IPS DF 6.9 (cell line): Measurements from ENCODE around the gene STT3B.

ENCODE experiments used
- DNase-seq: peaks from one replicate; pipeline ENCODE4 v3.0.0-alpha.2; 2013; ENCODE audit warnings: low read depth, low spot score
- H3K27ac ChIP-seq: one replicate; pipeline ENCODE4 v1.5.1; 2013; ENCODE audit warnings: low read length, control low read depth
- H3K27me3 ChIP-seq: 2 replicates; pipeline ENCODE4 v1.6.1; 2013; ENCODE audit warnings: mild to moderate bottlenecking, low read length; ENCODE audit not compliant: control insufficient read depth, insufficient read depth
- H3K36me3 ChIP-seq: 2 replicates; pipeline ENCODE4 v1.6.1; 2013; ENCODE audit warnings: low read length; ENCODE audit not compliant: control insufficient read depth, insufficient read depth
- H3K4me1 ChIP-seq: 2 replicates; pipeline ENCODE4 v1.6.1; 2013; ENCODE audit warnings: low read length; ENCODE audit not compliant: control insufficient read depth, insufficient read depth
- H3K4me3 ChIP-seq: 2 replicates; pipeline ENCODE4 v1.5.1; 2013; ENCODE audit warnings: mild to moderate bottlenecking, low read length
- H3K9me3 ChIP-seq: 2 replicates; pipeline ENCODE4 v1.6.1; 2013; ENCODE audit warnings: low read length, inconsistent platforms; ENCODE audit not compliant: control insufficient read depth, insufficient read depth
- WGBS: extraction: QIAGEN DNeasy Blood & Tissue Kit; methylation state at CpG from one replicate; pipeline ENCODE4 v1.1.7; 2013; ENCODE audit warnings: mixed read lengths, missing lambda C conversion rate; ENCODE audit not compliant: insufficient read length, insufficient coverage; 5-methylcytosine and 5-hydroxymethylcytosine counted together

Gene STT3B

GRCh38 chr3:31636049-31636448, 103.3 kb downstream of the STT3B start:
- H3K27me3 ChIP-seq: no peaks in the 10 kb centered on the region
- no peak overlapping the region for H3K4me3 ChIP-seq
- no CpG with 5 or more reads among the region's 4 CpGs for WGBS
- no peak overlapping the region for H3K27ac ChIP-seq
- no peaks in the 10 kb centered on the region for H3K4me1 ChIP-seq
- H3K36me3 ChIP-seq: no peaks in the 10 kb centered on the region
- no peak for DNase-seq
- H3K9me3 ChIP-seq: no peaks in the 10 kb centered on the region

GRCh38 chr3:31636694-31637442, 104.1 kb downstream of the STT3B start:
- WGBS: no CpG with 5 or more reads among the region's 2 CpGs
- Histone ChIP-seq H3K9me3 (no peaks in the 10 kb centered on the region), H3K36me3 (no peaks in the 10 kb centered on the region), H3K4me3 (no peak overlapping the region), H3K4me1 (no peaks in the 10 kb centered on the region), H3K27me3 (no peaks in the 10 kb centered on the region), H3K27ac (no peak overlapping the region)
- DNase-seq: no peak

GRCh38 chr3:31639828-31640227, 107.1 kb downstream of the STT3B start:
- Histone ChIP-seq H3K27ac (no peak overlapping the region), H3K9me3 (no peaks in the 10 kb centered on the region), H3K36me3 (no peaks in the 10 kb centered on the region), H3K4me1 (no peaks in the 10 kb centered on the region), H3K4me3 (no peak overlapping the region), H3K27me3 (no peaks in the 10 kb centered on the region)
- no peak for DNase-seq
- no CpG with 5 or more reads among the region's 1 CpG for WGBS

GRCh38 chr3:31645256-31645655, 112.5 kb downstream of the STT3B start:
- Histone ChIP-seq H3K36me3 (no peaks in the 10 kb centered on the region), H3K4me1 (no peaks in the 10 kb centered on the region), H3K9me3 (no peaks in the 10 kb centered on the region), H3K27me3 (no peaks in the 10 kb centered on the region), H3K27ac (no peak overlapping the region), H3K4me3 (no peak overlapping the region)
- WGBS: no CpG with 5 or more reads among the region's 5 CpGs
- DNase-seq: no peak

GRCh38 chr3:31648286-31648968, 115.7 kb downstream of the STT3B start:
- Histone ChIP-seq H3K27me3 (no peaks in the 10 kb centered on the region), H3K27ac (no peak overlapping the region), H3K36me3 (no peaks in the 10 kb centered on the region), H3K9me3 (no peaks in the 10 kb centered on the region), H3K4me3 (no peak overlapping the region), H3K4me1 (no peaks in the 10 kb centered on the region)
- no peak for DNase-seq
- WGBS: no CpG with 5 or more reads among the region's 4 CpGs

- H3K27ac ChIP-seq: no peak overlapping the region
- no peak overlapping the region for H3K4me3 ChIP-seq
- H3K27me3 ChIP-seq: no peaks in the 10 kb centered on the region
- H3K9me3 ChIP-seq: no peaks in the 10 kb centered on the region
- H3K4me1 ChIP-seq: no peaks in the 10 kb centered on the region
- no peak for DNase-seq
- no peaks in the 10 kb centered on the region for H3K36me3 ChIP-seq
These were observed 119.6 kb downstream of the STT3B start for GRCh38 chr3:31652296-31652695.

- no peaks in the 10 kb centered on the region for H3K4me1 ChIP-seq
- no CpG with 5 or more reads among the region's 1 CpG for WGBS
- no peaks in the 10 kb centered on the region for H3K27me3 ChIP-seq
- H3K4me3 ChIP-seq: no peak overlapping the region
- no peaks in the 10 kb centered on the region for H3K9me3 ChIP-seq
- no peak overlapping the region for H3K27ac ChIP-seq
- no peaks in the 10 kb centered on the region for H3K36me3 ChIP-seq
- DNase-seq: no peak
These were observed 120.7 kb downstream of the STT3B start for GRCh38 chr3:31653464-31653863.

- no peak for DNase-seq
- no peaks in the 10 kb centered on the region for H3K36me3 ChIP-seq
- no peaks in the 10 kb centered on the region for H3K9me3 ChIP-seq
These were observed 122.3 kb downstream of the STT3B start for GRCh38 chr3:31654998-31655397.

GRCh38 chr3:31659246-31659645, 126.5 kb downstream of the STT3B start:
- Histone ChIP-seq H3K4me3 (no peak overlapping the region), H3K9me3 (no peaks in the 10 kb centered on the region), H3K27me3 (no peaks in the 10 kb centered on the region), H3K4me1 (no peaks in the 10 kb centered on the region), H3K27ac (no peak overlapping the region), H3K36me3 (0 out of 2 replicates have a peak, but pooled peaks cover 3% of the 10 kb centered on the region)
- DNase-seq: no peak

More at GRCh38 chr3:31654998-31655397, 122.3 kb downstream of the STT3B start:
- Histone ChIP-seq H3K27me3 (no peaks in the 10 kb centered on the region), H3K4me3 (no peak overlapping the region), H3K27ac (no peak overlapping the region), H3K4me1 (no peaks in the 10 kb centered on the region)

GRCh38 chr3:31661286-31661685, 128.6 kb downstream of the STT3B start:
- H3K4me1 ChIP-seq: no peaks in the 10 kb centered on the region
- H3K36me3 ChIP-seq: peaks cover 7% of the 10 kb centered on the region; the same call in 1 of the 2 replicates
- no peak overlapping the region for H3K4me3 ChIP-seq
- no peak for DNase-seq
- WGBS: no CpG with 5 or more reads among the region's 5 CpGs
- H3K27me3 ChIP-seq: no peaks in the 10 kb centered on the region; the same call in 1 of the 2 replicates
- H3K27ac ChIP-seq: no peak overlapping the region
- no peaks in the 10 kb centered on the region for H3K9me3 ChIP-seq
